ENCODE results near the gene ELK1. TPM values are rescaled to one million over a fixed set of nuclear protein-coding genes. Genes with fewer than 3 reads are reported as not detected.
"Not testable (repeated sequence)": the region's sequence is repeated elsewhere in the genome, so short reads cannot be mapped to it uniquely, and the experiment has no call there.

ELK1 gene
- total RNA-seq, 1 donor = 22.9 TPM

GRCh38 chrX:47674776-47675175, 24.4 kb upstream of the ELK1 start:
- peak; percentile 31 for DNase-seq (ENCODE audit: low read depth)
- TF ChIP-seq, protein P1, sequence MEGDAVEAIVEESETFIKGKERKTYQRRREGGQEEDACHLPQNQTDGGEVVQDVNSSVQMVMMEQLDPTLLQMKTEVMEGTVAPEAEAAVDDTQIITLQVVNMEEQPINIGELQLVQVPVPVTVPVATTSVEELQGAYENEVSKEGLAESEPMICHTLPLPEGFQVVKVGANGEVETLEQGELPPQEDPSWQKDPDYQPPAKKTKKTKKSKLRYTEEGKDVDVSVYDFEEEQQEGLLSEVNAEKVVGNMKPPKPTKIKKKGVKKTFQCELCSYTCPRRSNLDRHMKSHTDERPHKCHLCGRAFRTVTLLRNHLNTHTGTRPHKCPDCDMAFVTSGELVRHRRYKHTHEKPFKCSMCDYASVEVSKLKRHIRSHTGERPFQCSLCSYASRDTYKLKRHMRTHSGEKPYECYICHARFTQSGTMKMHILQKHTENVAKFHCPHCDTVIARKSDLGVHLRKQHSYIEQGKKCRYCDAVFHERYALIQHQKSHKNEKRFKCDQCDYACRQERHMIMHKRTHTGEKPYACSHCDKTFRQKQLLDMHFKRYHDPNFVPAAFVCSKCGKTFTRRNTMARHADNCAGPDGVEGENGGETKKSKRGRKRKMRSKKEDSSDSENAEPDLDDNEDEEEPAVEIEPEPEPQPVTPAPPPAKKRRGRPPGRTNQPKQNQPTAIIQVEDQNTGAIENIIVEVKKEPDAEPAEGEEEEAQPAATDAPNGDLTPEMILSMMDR (IDR thresholded peaks at IDR 0.05; ENCODE audit: insufficient read depth, low read length) = no peak

DNA sequence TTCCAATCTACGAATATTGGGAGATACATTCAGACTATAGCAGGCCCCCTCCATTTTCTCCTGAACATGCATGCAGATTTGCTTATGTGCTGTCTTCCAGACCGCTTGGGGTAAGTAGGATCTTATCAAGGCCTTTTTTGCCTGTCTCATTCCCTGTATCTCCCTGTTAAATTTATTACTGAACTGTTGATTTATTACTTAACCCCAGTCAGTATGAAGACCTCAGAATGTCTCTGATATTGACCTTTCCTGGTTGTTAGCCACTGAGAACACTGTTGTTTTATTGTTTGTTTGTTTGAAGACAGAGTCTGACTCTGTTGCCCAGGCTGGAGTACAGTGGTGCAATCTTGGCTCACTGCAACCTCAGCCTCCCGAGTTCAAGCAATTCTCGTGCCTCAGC, 15.4 kb upstream of the ELK1 start:
- H3K4me3 ChIP-seq (ENCODE audit: low read depth, low read length); DNase-seq (ENCODE audit: low read depth): not testable (repeated sequence)

More at GRCh38 chrX:47674776-47675175, 24.4 kb upstream of the ELK1 start:
- H3K4me3 ChIP-seq (ENCODE audit: low read depth, low read length) = no peak overlapping the region

GRCh38 chrX:47664737-47665136, 14.4 kb upstream of the ELK1 start:
- no peak overlapping the region for H3K4me3 ChIP-seq (ENCODE audit: low read depth, low read length)
- DNase-seq (ENCODE audit: low read depth) = peak; percentile 30
- TF ChIP-seq, protein P1 (IDR thresholded peaks at IDR 0.05; ENCODE audit: insufficient read depth, low read length) = no peak

DNA sequence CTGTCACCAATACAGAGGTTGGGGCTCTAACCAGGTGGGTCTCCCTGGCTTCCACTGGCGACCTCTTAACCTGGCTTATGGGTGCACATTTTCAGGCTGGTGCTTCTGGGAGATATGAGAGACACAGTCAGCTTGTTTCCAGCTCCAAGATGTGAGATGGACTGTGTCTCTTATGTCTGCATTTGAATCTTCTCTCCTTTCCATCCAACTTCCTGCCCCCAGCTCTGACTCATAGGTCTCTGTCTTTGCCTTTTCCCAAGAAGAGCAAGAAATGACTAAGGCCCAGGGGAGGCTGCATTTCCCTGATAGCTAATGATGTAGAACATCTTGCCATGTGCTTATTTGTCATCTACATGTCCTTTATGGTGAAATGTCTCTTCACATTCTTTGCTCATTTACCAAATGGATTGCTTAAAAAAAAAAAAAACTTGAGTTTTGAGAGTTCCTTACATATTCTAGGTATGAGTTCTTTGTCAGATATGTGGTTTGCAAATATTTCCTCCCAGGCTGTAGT, 11.8 kb upstream of the ELK1 start:
- no peak overlapping the region for H3K4me3 ChIP-seq (ENCODE audit: low read depth, low read length)
- TF ChIP-seq, protein P1 (IDR thresholded peaks at IDR 0.05; ENCODE audit: insufficient read depth, low read length) = no peak
- peak; percentile 78 for DNase-seq (ENCODE audit: low read depth)

DNA sequence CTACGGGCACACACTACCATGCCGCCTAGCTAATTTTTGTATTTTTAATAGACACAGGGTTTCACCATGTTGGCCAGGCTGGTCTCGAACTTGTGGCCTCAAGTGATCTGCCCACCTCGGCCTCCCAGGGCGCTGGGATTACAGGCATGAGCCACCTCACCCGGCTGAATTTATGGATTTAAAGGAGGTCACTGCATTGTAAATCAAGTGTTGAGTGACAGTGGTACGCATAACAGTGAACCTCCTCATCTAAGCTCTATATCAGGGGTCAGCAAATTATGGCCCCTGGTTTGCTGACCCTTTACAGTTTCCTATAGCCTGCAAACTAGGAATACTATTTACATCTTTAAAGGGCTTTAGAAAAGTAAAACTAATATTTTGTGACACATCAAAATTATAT, 11.2 kb upstream of the ELK1 start:
- TF ChIP-seq, protein P1 (IDR thresholded peaks at IDR 0.05; ENCODE audit: insufficient read depth, low read length) = no peak
- no peak for DNase-seq (ENCODE audit: low read depth)
- no peak overlapping the region for H3K4me3 ChIP-seq (ENCODE audit: low read depth, low read length)

- peak overlapping the region; percentile 74 for H3K4me3 ChIP-seq (ENCODE audit: low read depth, low read length)
- TF ChIP-seq, protein P1 (IDR thresholded peaks at IDR 0.05; ENCODE audit: insufficient read depth, low read length) = no peak
- DNase-seq (ENCODE audit: low read depth) = no peak
Measured at GRCh38 chrX:47659421-47659726, 9.0 kb upstream of the ELK1 start.

- peak within 1 kb of the TSS; percentile 74 for H3K4me3 ChIP-seq (ENCODE audit: low read depth, low read length)
- TF ChIP-seq, protein P1 (IDR thresholded peaks at IDR 0.05; ENCODE audit: insufficient read depth, low read length) = no peak
- DNase-seq (ENCODE audit: low read depth) = peak; percentile 96
Measured at GRCh38 chrX:47658684-47659420, 8.5 kb upstream of the ELK1 start, which contains the start of gene UXT. UXT (minus strand) TSS chrX:47659180; CDS start chrX:47658927, 253 bp downstream.

Measured in fibroblast of the aortic adventitia (primary cell).